Measurements from ENCODE around the gene BHLHA15. TPM values are rescaled to one million over a fixed set of nuclear protein-coding genes. Genes with fewer than 3 reads are reported as not detected.
A peak's percentile ranks its signal among the peaks of the same experiment; 100 is the strongest.

The BHLHA15 gene
- total and polyA plus RNA-seq, 9 of the 15 experiments (the other 6 are each of a cell fraction or from before 2014, with no cell fraction given), result 0.22 to 2.0 (median 1.1) TPM; not detected in 4

- Histone ChIP-seq H3K9ac (ENCODE audit: insufficient read depth in 1 of 2, low read depth in 2 of 2, low read length in 2 of 2) (0 out of 4 replicates have a peak overlapping the region, but pooled peaks of 1 of the 2 experiments have one; percentile 62), H3K4me3 (no peak overlapping the region), H3K36me3 (ENCODE audit: control insufficient read depth, insufficient read depth, low read length) (no peaks in the 10 kb centered on the region), H3K79me2 (ENCODE audit: control insufficient read depth, insufficient read depth, low read length) (no peaks in the 10 kb centered on the region), H3K4me2 (ENCODE audit: insufficient read depth, low read length) (no peak overlapping the region), H3K27me3 (ENCODE audit: control insufficient read depth in 2 of 2, insufficient read depth in 2 of 2, low read length in 2 of 2) (peaks cover 7 to 55% of the 10 kb centered on the region in 2 experiments), H3K4me1 (replicated peaks in 1 of 2; ENCODE audit: control insufficient read depth in 2 of 2, insufficient read depth in 2 of 2, low read length in 2 of 2) (peaks cover 0 to 47% of the 10 kb centered on the region in 2 experiments; a peak in 1 of 5 replicates), H2AFZ (ENCODE audit: low read depth, low read length) (no peak overlapping the region), H3K9me1 (ENCODE audit: control insufficient read depth, insufficient read depth, low read length) (no peaks in the 10 kb centered on the region), H3K9me3 (replicated peaks; ENCODE audit: control insufficient read depth, insufficient read depth, low read depth, low read length) (no peaks in the 10 kb centered on the region), H3K27ac (ENCODE audit: extremely low read depth, low read depth, low read length) (no peak overlapping the region), H4K20me1 (replicated peaks; ENCODE audit: control insufficient read depth, insufficient read depth, low read length) (peaks cover 6% of the 10 kb centered on the region; the same call in 1 of the 2 replicates)
- in situ Hi-C loops (cut with MboI), result no loop called here
- ChIA-PET POLR2A (interaction anchor here (0.5 kb wide), 1 partner anchor 242 kb away, joined by 3 read pairs; the partner anchor contains the start of gene OCM2), CTCF (ENCODE audit: low intra/inter-chr PET ratio) (no interaction called here)
- WGBS (ENCODE audit: insufficient coverage, low coverage, missing lambda C conversion rate), result 43% methylated on average over 5 of the region's 8 CpGs
- no TSS peak for BruUV-seq (replicated peaks)
- peak in 2 of 4 experiments; percentile 11 to 14 for DNase-seq (ENCODE audit: extremely low read depth in 1 of 4, low spot score in 3 of 4)
- TF ChIP-seq E2F1 (CRISPR knock-in tag; IDR thresholded peaks at IDR 0.05) (no peak), SOX6 (IDR thresholded peaks at IDR 0.05) (no peak), U2AF2 (optimal IDR thresholded peaks at IDR 0.05; ENCODE audit: low read depth, low read length) (no peak), ZNF217 (CRISPR knock-in tag; IDR thresholded peaks at IDR 0.05) (no peak), RAD51 (IDR thresholded peaks at IDR 0.05; ENCODE audit: borderline replicate concordance, low read depth) (no peak), ZKSCAN1 (IDR thresholded peaks at IDR 0.05; ENCODE audit: low read depth, low read length) (no peak), STAT6 (CRISPR knock-in tag; IDR thresholded peaks at IDR 0.05) (no peak)
- no peak for ATAC-seq
- FAIRE-seq, result no peak
- intact Hi-C loops (cut with micrococcal nuclease), result no loop called here
Observed at GRCh38 chr7:98232263-98232585, 21.0 kb downstream of the BHLHA15 start.

All from K562 (cell line).